Measurements from ENCODE around the gene PXN. TPM values are rescaled to one million over a fixed set of nuclear protein-coding genes. Genes with fewer than 3 reads are reported as not detected.
A peak's percentile ranks its signal among the peaks of the same experiment; 100 is the strongest.

PXN gene
- 10 to 100 TPM; 56.7 to 89.5 (median 69.5) TPM for polyA plus RNA-seq (ENCODE audit: insufficient read length in 3 of 3)
- long read RNA-seq, donor 1, transcript PXN-204 (11 exons, 3,683 nt), result major isoform, 9 of 17 reads
- long read RNA-seq, donor 1, partial matches to known transcripts, result 5 of 17 reads
- long read RNA-seq, donor 1, other reads (novel, unspliced or antisense), result 0 of 17 reads
- long read RNA-seq, donor 2, transcript PXN-204 (11 exons, 3,683 nt), result major isoform, 8 of 17 reads
- long read RNA-seq, donor 2, partial matches to known transcripts, result 6 of 17 reads
- long read RNA-seq, donor 2, other reads (novel, unspliced or antisense), result 0 of 17 reads
- long read RNA-seq, donor 3, transcript PXN-204 (11 exons, 3,683 nt), result major isoform, 20 of 35 reads
- long read RNA-seq, donor 3, partial matches to known transcripts, result 12 of 35 reads
- long read RNA-seq, donor 3, other reads (novel, unspliced or antisense), result 0 of 35 reads
- long read RNA-seq, donor 4, transcript PXN-204 (11 exons, 3,683 nt), result major isoform, 8 of 57 reads
- long read RNA-seq, donor 4, partial matches to known transcripts, result 39 of 57 reads
- long read RNA-seq, donor 4, other reads (novel, unspliced or antisense), result 8 of 57 reads
- long read RNA-seq, donor 5, result 0 reads
- long read RNA-seq, donor 6, transcript PXN-204 (11 exons, 3,683 nt), result major isoform, 6 of 33 reads
- long read RNA-seq, donor 6, partial matches to known transcripts, result 22 of 33 reads
- long read RNA-seq, donor 6, other reads (novel, unspliced or antisense), result 0 of 33 reads
- long read RNA-seq, donor 7, transcript PXN-204 (11 exons, 3,683 nt), result major isoform, 10 of 26 reads
- long read RNA-seq, donor 7, partial matches to known transcripts, result 13 of 26 reads
- long read RNA-seq, donor 7, other reads (novel, unspliced or antisense), result 0 of 26 reads
- long read RNA-seq, donor 8, transcript PXN-204 (11 exons, 3,683 nt), result major isoform, 17 of 50 reads
- long read RNA-seq, donor 8, partial matches to known transcripts, result 19 of 50 reads
- long read RNA-seq, donor 8, other reads (novel, unspliced or antisense), result 9 of 50 reads
- long read RNA-seq, donor 9, transcript PXN-204 (11 exons, 3,683 nt), result major isoform, 12 of 23 reads
- long read RNA-seq, donor 9, partial matches to known transcripts, result 11 of 23 reads
- long read RNA-seq, donor 9, other reads (novel, unspliced or antisense), result 0 of 23 reads
- long read RNA-seq, donor 10, partial matches to known transcripts, result 9 of 15 reads
- long read RNA-seq, donor 10, other reads (novel, unspliced or antisense), result 0 of 15 reads
- long read RNA-seq, donor 11, transcript PXN-204 (11 exons, 3,683 nt), result major isoform, 10 of 34 reads
- long read RNA-seq, donor 11, partial matches to known transcripts, result 14 of 34 reads
- long read RNA-seq, donor 11, other reads (novel, unspliced or antisense), result 5 of 34 reads
- long read RNA-seq, donor 12, partial matches to known transcripts, result 0 of 4 reads
- long read RNA-seq, donor 12, other reads (novel, unspliced or antisense), result 0 of 4 reads
- long read RNA-seq, donor 13, result 0 reads
- long read RNA-seq, donor 14, transcript PXN-204 (11 exons, 3,683 nt), result major isoform, 7 of 17 reads
- long read RNA-seq, donor 14, partial matches to known transcripts, result 7 of 17 reads
- long read RNA-seq, donor 14, other reads (novel, unspliced or antisense), result 0 of 17 reads
- long read RNA-seq, donor 15, transcript PXN-204 (11 exons, 3,683 nt), result major isoform, 5 of 12 reads
- long read RNA-seq, donor 15, partial matches to known transcripts, result 6 of 12 reads
- long read RNA-seq, donor 15, other reads (novel, unspliced or antisense), result 0 of 12 reads
- long read RNA-seq, donor 16, transcript PXN-201 (12 exons, 3,785 nt), result minor isoform, 6 of 137 reads
- long read RNA-seq, donor 16, transcript PXN-204 (11 exons, 3,683 nt), result major isoform, 37 of 137 reads
- long read RNA-seq, donor 16, partial matches to known transcripts, result 91 of 137 reads
- long read RNA-seq, donor 16, other reads (novel, unspliced or antisense), result 0 of 137 reads

DNA sequence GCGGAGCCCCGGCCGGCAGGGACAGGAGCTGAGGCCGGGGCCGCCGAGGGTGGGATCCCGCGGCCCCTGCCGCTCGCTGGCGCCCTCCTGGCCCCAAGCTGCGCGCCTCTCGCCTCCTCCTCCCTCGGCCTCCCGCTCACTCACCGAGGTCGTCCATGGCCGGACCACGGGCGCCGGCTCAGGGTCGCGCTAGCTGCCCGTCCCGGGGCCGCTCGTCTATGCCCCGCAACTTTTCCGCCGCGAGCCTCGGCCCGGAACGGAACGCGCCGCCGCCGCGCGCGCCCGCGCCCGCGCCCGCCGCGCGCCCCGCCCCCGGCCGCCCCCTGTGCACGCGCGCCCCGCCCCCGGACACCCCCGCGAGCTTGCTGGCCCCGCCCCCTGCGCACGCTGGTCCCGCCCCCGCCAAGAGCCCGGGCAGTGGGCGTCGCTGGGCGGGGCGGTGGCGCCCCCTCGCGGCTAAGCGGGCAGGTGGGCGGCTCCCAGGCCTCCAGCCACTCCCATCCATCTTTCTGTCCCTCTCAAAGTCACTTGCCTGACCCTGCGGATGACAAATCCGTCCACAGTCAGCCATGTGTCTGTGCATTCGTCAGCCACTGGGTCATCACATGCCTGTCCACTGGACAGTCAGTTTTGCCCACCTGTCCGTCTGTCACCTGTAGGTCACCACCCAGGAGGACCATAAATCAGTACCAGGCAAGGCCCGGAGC is at the start of gene PXN:
Gene PXN, minus strand, starts transcription at position 258 of the 707 bp plus-strand sequence. Its CDS starts 101 bp downstream, at position 157.
- peak in 7 of 11 donors; percentile 53 to 81 (median 78) for DNase-seq (ENCODE audit: extremely low read depth in 1 of 11, low read depth in 9 of 11, low spot score in 4 of 11)

DNA sequence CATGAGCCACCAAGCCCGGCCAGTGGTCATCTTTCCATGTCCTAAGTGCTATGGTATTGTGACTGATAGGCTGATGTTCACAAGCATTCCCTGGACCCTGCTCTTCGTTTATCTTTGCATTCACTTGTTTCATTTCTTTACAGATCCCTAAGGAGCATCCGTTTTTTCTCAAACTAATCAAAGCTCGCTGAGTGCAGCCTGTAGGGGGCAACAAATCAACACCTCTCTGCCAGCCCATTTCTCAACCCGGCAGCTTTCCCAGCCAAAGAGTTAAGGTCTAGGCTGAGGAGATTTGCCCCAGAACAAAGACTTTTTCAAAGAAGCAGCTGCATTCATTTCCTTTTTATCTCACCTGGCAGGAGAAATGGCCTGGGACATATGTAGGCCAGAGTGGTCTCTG is 48.7 kb upstream of the PXN start:
- DNase-seq (ENCODE audit: extremely low read depth in 1 of 11, low read depth in 9 of 11, low spot score in 4 of 11), result no peak

DNA sequence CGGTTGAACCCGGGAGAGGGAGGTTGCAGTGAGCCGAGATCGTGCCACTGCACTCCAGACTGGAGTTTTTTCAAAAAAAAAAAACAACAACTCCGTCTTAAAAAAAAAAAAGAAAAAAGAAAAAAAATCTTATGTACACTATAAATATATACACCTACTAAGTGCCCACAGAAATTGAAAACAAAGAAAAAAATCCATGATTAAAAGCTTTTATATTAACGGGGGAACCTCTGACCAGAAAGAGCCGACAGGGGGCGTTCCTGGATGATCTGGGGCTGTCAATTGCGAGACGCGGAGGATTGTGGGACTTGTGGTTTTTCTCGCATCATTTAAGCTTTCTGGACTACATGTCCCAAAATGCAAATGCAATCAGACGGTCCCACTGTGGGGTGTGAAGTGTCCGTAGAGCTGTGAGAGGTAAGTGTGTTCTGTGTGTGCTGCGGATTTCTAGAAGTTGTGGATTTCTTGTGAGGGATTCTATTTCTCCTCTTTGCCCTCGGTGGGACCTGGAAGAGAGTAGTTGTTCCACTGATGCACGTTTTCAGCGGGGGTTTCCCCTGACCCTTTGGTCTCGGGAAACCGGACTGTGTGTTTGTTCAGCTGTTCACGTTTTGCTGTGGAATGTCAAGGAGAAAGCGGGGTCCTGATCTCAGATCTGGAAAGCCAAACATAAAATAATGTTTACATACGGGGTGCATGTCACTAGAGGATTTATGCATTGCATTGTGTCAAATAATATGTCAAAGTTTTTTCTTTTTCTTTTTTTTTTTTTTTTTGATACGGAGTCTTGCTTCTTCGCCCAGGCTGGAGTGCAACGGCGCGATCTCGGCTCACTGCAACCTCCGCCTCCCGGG is 36.7 kb upstream of the PXN start, which contains the start of gene SIRT4:
Gene SIRT4, plus strand, starts transcription at position 360 of the 854 bp plus-strand sequence. CDS start 1,241 bp downstream, outside the sequence.
- DNase-seq (ENCODE audit: extremely low read depth in 1 of 11, low read depth in 9 of 11, low spot score in 4 of 11), result peak; percentile 83 to 96 (median 92)

DNA sequence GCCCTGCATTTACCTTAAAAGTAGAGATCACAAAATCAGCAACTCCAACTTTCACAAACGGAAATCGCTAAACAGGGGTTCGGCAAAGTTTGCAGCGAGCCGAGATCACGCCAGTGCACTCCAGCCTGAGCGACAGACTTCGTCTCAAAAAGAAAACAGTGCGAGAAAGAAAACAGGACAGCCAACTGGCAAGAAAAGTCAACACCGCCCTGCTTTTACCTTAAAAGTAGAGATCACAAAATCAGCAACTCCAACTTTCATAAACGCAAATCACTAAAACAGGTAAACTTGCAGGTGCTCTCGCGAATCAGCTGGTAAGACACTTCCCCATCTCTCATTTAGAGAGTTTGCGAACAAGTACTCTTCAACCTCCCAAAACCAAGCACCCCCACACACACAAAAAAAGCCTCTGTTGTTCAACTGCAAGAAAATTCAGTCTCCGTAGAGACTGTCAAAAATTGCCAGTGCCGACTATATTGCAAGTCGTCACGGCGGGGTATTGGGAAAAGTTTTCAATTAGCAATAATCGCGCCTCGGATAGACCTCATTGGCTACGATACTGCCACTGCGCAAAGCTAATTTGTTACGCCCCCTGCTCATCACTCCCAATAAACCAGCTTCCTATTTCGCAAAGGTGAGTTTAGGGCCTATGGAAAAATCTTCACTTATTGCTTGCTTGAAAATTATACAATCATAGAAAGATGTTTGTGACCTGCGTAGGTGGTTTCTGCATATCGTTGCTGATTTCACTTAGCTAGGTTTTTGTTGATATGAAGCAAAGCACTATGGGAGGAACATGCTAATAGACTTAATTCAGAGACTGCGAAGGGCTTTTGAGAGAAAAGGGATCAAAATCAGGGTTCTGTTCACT is 27.4 kb upstream of the PXN start, which contains the start of gene RNU4-1:
Gene RNU4-1, minus strand, starts transcription at position 577 of the 871 bp plus-strand sequence.
- DNase-seq (ENCODE audit: extremely low read depth in 1 of 11, low read depth in 9 of 11, low spot score in 4 of 11), result peak in 10 of 11 donors; percentile 63 to 88 (median 78)

DNA sequence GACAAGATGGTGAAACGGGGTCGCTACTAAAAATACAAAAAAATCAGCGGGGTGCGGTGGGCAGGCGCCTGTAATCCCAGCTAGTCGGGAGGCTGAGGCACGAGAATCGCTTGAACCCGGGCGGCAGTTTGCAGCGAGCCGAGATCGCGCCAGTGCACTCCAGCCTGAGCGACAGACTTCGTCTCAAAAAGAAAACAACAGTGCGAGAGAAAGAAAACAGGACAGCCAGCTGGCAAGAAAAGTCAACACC is 26.8 kb upstream of the PXN start:
- DNase-seq (ENCODE audit: extremely low read depth in 1 of 11, low read depth in 9 of 11, low spot score in 4 of 11), result peak in 4 of 11 donors; percentile 5 to 22 (median 10)

DNA sequence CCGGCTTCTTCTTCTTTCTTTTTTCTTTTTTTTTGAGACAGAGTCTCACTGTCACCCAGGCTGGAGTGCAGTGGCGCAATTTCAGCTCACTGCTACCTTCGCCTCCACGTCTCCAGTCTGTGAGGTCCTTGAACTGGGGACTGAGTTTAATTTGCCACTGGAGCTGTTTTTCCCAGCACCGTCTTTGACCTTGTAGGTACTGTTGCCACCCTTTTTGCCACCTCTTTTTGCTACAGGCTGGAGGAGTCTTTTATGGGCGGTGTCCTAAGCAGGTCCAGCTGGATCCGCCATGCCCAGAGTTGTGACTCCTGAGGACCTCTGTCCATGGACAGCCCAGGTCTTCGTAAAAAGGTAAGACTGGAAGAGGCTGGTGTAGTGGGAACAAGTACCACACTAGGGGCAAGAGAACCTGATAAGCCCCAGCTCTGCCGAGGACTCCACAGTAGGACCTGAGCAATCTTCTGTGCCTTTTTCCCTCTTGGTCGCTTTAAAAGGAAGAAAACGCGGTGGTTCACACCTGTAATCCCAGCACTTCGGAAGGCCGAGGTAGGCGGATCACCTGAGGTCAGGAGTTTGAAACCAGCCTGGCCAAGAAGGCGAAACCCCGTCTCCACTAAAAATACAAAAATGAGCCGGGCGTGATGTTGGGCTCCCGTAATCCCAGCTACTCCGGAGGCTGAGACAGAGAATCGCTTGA is 25.2 kb upstream of the PXN start:
- DNase-seq (ENCODE audit: extremely low read depth in 1 of 11, low read depth in 9 of 11, low spot score in 4 of 11), result peak in 6 of 11 donors; percentile 4 to 27 (median 14)

DNA sequence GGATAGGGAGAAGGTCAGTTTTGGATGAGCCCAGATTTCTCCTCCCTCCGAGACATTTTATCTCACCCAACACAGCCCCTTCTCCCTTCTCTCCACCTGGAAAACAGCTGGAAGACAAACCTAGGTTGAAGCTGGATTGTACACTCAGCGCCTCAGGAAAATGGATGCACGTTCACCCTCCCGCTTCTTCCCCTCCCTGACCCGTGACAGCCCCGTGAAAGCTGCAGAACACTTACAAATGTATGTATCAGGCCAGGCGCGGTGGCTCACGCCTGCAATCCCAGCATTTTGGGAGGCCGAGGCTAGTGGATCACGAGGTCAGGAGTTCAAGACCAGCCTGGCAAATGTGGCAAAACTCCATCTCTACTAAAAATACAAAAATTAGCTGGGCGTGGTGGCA is 22.0 kb upstream of the PXN start:
- no peak for DNase-seq (ENCODE audit: extremely low read depth in 1 of 11, low read depth in 9 of 11, low spot score in 4 of 11)

DNA sequence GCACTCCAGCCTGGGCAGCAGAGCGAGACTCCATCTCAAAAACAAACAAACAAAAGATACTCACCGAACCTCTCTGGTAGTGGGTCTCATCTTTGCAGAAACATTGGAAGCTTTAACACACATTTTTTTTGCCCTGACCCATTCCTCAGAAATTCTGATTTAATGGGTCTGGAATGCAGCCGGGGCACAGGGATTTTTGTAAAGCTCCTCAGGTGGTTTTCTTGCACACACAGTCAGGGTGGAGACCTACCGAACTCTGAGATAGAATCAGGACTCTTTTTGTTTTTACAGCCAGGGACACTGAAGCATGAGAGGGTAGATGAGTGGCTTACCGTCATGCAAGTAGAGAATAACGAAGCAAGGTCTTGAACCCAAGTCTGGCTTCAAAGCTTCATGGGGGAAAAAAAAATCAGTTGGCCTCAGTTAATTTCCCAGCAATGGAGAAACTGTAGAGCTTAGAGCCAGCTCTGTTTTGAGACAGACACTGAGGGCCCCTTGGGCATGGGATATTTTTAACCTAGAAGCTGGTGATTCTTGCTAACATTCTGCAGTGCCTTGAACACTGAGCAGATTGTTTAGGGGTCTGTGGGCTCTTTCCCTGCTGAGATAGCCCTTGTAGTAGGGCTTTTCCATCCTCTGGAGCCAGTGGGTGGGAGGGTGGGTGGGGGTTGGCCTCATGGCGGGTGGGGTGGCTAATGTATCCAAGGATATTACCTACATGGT is 21.4 kb upstream of the PXN start:
- no peak for DNase-seq (ENCODE audit: extremely low read depth in 1 of 11, low read depth in 9 of 11, low spot score in 4 of 11)

DNA sequence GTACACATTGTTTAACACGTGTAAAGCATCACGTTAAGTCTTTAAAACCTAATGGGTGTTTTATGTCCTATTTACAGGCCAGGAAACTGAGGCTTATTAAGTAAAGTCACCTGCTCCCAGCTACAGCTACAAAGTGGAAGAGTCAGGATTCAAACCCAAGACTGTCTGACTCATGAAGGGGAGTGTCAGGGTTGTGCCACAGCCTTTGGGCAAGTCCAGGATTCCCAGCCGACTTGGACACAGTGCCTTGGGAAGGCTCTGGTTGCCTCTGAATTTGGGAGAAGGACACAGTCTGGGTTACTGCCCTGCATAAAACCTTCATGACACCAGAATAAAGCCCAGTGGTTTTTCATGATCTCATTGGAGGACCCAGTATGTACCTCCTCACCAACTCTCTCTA is 18.9 kb upstream of the PXN start:
- no peak for DNase-seq (ENCODE audit: extremely low read depth in 1 of 11, low read depth in 9 of 11, low spot score in 4 of 11)

DNA sequence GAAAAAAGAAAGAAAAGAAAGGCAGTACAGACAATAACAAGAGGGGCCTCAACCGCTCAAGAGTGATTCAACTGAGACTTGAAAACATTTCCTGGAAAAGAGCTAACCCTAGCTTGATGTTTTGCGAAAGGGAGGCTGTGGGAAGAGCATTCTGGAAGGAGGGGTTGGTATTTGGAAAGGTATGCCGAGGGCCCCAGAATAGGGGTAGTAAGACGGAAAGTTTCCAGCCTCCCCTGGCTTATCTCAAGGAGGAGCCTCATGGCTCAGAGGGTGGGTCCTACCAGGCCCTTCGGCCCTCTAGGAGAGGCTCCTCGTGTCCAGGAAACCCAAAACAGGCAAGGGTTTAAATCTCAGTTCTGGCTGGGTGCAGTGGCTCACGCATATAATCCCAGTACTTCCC is 17.8 kb upstream of the PXN start:
- DNase-seq (ENCODE audit: extremely low read depth in 1 of 11, low read depth in 9 of 11, low spot score in 4 of 11), result no peak

DNA sequence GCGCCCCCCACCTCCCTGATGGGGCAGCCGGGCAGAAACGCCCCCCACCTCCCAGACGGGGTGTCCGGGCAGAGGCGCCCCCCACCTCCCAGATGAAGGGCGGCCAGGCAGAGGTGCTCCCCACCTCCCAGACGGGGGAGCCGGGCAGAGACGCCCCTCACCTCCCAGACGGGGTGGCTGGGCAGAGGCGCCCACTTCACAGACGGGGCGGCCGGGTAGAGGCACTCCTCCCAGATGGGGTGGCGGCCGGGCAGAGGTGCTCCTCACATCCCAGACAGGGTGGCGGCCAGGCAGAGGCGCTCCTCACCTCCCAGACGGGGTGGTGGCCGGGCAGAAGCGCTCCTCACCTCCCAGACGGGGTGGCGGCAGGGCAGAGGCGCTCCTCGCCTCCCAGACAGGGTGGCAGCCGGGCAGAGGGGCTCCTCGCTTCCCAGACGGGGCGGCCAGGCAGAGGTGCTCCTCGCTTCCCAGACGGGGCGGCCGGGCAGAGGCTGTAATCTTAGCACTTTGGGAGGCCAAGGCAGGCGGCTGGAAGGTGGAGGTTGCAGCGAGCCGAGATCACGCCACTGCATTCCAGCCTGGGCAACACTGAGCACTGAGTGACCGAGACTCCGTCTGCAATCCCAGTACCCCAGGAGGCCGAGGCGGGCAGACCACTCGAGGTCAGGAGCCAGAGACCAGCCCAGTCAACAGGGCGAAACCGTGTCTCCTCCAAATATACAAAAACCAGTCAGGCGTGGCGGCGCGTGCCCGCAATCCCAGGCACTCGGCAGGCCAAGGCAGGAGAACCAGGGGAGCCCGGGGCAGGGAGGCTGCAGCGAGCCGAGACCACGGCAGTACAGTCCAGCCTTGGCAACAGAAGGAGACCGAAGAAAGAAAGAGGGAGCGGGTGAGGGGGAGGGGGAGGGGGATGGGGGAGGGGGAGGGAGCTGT is 12.9 kb upstream of the PXN start:
- DNase-seq (ENCODE audit: extremely low read depth in 1 of 11, low read depth in 9 of 11, low spot score in 4 of 11), result no peak

DNA sequence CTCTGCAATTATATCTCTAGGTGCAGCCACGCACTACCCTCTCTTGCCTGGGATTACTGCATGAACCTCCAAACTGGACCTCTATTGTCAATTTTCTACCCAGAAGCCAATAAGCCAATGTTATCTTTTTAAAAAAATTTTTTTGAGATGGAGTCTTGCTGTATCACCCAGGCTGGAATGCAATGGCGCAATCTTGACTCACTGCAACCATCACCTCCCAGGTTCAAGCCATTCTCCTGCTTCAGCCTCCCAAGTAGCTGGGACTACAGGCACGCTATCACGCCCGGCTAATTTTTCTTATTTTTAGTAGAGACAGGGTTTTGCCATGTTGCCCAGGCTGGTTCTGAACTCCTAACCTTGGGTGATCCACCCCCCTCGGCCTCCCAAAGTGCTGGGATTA is 11.2 kb upstream of the PXN start:
- DNase-seq (ENCODE audit: extremely low read depth in 1 of 11, low read depth in 9 of 11, low spot score in 4 of 11), result no peak

DNA sequence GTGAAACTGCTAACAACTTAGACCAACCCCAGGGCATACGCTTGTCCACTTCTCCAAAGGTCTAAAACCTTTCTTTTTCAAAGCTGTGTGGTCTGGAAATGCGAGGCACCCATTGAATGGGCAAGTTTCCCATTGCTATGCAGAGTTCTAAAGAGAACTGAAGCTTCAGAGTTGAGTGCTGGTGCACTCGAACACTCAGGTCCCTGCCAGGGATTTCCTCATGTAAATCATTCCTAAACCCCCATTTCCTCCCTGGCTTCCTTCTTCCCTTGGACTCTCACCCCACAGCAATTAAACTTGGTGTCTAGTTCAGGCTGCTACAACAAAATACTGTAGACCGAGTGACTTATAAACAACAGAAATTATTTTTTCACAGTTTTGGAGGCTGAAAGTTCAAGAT is 2.2 kb upstream of the PXN start:
- peak in 1 of 11 donors; percentile 20 for DNase-seq (ENCODE audit: extremely low read depth in 1 of 11, low read depth in 9 of 11, low spot score in 4 of 11)
